Fibroblast of the aortic adventitia (primary cell): ENCODE measurements around the gene KANK3. TPM values are rescaled to one million over a fixed set of nuclear protein-coding genes. Genes with fewer than 3 reads are reported as not detected.
A peak's percentile ranks its signal among the peaks of the same experiment; 100 is the strongest.
"Not testable (repeated sequence)": the region's sequence is repeated elsewhere in the genome, so short reads cannot be mapped to it uniquely, and the experiment has no call there.

ENCODE experiments used
- DNase-seq: peaks from one replicate; pipeline ENCODE4 v3.0.0-alpha.2; 2010; ENCODE audit warnings: low read depth
- H3K4me3 ChIP-seq: 2 replicates; pipeline ENCODE4 v1.5.1; 2011; ENCODE audit warnings: low read depth, mild to moderate bottlenecking, control low read depth, low read length, moderate library complexity
- total RNA-seq: library from RNA; depleted of rRNA; stranded (reverse); fragments of >200 nt; gene quantifications from 2 replicates; pipeline ENCODE4 v1.2.3, GENCODE V29; 2012; ENCODE audit warnings: low replicate concordance
- TF ChIP-seq, protein P1 (sequence below): IDR thresholded peaks from 2 replicates; pipeline ENCODE4 v1.5.1; 2011; ENCODE audit warnings: mild to moderate bottlenecking, low read length, control low read depth, inconsistent platforms; ENCODE audit not compliant: insufficient read depth

KANK3 gene
- total RNA-seq, 1 donor, result 0.09 TPM

DNA sequence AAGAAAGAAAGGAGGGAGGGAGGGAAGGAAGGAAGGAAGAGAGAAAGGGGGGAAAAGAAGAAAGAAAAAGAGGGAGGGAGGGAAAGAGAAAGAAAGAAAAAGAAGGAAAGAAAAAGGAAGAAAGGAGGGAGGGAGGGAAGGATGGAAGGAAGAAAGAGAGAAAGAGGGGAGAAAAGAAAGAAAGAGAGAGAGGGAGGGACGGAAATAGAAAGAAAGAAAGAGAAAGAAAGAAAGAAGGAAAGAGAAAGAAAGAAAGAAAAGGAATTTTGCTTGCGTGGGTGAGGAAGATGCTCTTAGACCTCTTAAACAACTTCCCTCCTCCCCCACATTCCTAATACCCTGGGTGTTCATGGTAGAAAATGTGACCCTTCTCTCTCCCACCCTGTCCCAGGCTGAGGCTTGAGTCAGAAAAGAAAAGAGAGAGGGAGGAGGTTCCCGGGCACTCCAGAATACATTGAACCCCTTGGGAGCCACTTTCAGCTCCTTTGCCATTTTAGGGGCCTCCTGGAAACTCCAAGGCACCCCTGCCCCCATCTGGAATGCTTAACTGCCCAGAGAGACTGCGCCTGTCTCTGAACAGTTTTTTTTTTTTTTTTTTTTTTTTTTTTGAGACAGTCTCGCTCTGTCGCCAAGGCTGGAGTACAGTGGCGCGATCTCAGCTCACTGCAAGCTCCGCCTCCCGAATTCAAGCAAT lies 9.2 kb upstream of the KANK3 start:
- peak; percentile 22 for DNase-seq
- H3K4me3 ChIP-seq, result peak overlapping the region; percentile 17
- TF ChIP-seq, protein P1, sequence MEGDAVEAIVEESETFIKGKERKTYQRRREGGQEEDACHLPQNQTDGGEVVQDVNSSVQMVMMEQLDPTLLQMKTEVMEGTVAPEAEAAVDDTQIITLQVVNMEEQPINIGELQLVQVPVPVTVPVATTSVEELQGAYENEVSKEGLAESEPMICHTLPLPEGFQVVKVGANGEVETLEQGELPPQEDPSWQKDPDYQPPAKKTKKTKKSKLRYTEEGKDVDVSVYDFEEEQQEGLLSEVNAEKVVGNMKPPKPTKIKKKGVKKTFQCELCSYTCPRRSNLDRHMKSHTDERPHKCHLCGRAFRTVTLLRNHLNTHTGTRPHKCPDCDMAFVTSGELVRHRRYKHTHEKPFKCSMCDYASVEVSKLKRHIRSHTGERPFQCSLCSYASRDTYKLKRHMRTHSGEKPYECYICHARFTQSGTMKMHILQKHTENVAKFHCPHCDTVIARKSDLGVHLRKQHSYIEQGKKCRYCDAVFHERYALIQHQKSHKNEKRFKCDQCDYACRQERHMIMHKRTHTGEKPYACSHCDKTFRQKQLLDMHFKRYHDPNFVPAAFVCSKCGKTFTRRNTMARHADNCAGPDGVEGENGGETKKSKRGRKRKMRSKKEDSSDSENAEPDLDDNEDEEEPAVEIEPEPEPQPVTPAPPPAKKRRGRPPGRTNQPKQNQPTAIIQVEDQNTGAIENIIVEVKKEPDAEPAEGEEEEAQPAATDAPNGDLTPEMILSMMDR, result no peak

DNA sequence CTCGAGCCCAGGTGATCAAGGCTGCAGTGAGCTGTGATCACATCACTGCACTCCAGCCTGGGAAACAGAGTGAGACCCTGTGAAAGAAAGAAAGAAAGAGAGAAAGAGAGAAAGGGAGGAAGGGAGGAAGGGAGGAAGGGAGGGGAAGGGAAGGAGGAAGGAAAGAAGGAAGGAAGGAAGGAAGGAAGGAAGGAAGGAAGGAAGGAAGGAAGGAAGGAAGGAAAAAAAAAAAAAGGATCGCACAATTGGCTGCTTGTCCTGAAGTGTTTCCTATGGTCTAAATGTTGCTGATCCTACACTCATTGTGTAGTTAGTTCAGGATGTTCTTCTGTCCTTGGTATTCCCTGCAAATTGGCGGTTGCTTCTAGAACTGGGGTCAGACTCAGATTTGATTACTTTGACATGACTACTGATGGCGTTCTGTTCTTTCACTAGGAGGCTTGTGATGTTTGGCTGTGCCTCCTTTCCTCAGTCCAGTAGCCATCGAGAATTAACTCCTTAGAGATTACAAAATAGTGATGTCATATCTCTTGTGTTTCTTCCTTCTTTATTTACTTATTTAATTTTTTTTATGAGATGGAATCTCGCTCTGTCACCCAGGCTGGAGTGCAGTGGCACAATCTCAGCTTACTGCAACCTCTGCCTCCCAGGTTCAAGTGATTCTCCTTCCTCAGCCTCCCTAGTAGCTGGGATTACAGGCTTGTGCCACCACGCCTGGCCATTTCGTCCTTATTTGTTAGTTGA lies 6.7 kb upstream of the KANK3 start:
- DNase-seq, H3K4me3 ChIP-seq: not testable (repeated sequence)

DNA sequence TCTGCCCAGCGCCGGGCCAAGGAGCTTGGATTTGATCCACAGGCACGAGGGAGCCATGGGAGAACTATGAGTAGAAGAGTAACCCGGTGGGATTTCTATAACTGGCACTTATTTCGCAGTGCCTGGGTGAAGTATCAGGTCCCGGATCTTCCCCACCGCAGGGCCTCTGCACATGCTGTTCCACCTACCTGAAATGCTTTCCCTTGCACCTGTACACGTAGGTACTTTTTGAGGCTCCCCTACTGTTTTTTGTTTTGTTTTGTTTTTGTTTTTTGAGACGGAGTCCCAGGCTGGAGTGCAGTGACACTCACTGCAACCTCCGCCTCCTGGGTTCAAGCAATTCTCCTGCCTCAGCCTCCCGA lies 402 bp upstream of the KANK3 start:
- no peak for DNase-seq
- no peak overlapping the region for H3K4me3 ChIP-seq
- TF ChIP-seq, protein P1, result no peak

DNA sequence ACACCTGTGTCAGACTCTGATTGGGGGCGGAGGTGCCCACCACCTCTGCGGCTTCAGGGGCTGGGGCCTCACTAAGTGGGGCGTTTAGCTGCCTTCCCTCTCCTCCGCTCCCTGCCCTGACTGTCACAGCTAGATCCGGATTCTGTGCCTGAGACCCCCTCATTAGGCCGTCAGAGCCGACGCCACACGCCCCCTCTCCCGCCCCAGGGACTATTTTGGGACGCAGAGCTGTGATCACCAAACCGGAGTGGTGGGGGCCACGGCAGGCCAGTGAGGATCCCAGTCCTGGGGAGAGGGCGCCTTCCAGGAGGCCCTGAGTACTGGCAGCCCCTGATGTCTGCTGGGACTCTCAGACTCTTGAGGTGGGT lies 762 bp downstream of the KANK3 start:
- TF ChIP-seq, protein P1, result no peak
- no peak for DNase-seq
- no peak overlapping the region for H3K4me3 ChIP-seq

DNA sequence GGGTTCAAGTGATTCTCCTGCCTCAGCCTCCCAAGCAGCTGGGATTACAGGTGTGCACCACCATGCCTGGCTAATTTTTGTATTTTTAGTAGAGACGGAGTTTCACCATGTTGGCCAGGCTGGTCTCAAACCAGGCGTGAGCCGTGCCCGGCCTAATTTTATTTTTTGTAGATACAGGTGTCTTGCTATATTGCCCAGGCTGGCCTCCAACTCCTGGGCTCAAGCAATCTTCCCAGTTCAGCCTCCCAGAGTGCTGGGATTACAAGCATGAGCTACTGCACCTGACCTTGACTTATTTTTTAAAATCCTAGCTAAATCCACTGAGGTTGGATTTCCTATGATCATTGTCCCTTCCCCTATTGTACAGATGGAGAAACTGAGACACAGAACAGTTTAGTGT lies 1.6 kb downstream of the KANK3 start:
- not testable (repeated sequence) for H3K4me3 ChIP-seq, DNase-seq

DNA sequence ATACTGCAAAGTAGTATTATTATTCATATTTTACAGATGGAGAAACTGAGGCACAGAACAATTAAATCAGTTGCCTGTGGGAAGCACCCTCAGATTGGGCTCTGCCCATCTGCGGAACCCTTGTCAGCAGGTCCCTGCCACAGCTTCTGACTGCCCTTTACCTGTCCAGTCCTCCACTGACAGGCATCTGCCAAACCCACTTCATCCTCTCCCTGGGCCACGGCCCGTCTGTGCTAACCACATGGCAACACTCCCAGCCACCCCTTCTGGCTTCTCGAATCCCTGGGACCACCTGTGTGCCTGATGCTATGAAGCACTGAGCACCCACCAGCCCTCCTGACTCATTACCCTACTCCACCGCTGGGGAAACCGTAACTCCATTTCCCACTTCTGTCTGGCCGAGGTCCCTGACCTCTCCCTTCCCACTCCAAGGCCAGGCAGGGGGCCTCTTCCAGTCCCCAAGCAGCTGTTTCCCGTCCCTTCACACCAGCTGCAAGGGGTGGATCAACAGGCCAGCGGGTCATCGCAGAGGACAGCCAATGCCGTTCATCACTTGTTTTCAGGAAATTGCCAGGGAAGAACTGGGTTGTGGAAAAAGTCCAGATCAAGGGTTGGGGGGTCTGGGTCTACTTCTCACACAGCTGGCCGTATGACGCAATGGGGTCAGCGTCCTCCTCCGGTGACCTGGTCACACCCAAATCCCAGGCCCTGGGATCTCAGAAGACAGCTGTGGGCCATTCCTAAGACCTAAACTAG lies 2.5 kb downstream of the KANK3 start:
- DNase-seq, result no peak
- TF ChIP-seq, protein P1, result no peak
- H3K4me3 ChIP-seq, result no peak overlapping the region

DNA sequence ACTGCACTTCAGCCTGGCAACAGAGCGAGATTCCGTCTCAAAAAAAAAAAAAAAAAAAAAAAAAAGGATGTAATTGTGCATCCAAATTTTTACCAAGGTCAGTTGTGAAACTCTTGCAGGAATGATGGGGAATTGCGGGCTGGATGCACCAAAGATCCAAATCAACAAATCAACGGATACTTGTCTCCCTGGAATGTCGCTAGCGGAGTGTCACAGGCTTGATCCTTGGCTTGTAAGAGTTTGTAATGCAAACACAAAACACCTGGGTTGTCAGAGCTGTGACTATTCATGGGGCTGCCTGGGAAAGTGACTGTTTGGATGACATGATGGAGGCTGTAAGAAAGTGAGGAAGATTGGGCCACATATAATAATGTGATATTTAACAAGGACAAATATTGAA lies 4.2 kb downstream of the KANK3 start:
- no peak overlapping the region for H3K4me3 ChIP-seq
- no peak for DNase-seq
- TF ChIP-seq, protein P1, result no peak

DNA sequence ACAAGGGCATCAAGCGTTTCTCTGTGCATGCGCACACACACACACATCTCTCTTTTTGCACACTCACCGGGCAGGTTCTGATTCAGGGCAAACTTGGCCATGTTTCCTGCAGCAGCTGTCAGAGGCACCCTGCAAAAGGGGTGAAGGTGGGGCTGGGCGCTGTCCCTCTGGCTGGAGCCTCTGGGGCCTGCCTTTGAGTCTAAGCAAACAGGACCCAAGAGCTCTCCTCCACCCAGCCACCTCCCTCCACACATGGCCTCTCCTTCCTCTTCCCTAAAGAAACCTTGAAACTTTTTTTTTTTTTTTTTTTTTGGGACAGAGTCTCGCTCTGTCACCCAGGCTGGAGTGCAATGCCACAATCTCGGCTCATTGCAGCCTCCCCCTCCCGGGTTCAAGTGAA lies 5.3 kb downstream of the KANK3 start:
- H3K4me3 ChIP-seq, result no peak overlapping the region
- no peak for DNase-seq
- TF ChIP-seq, protein P1, result no peak
